GM12891 (cell line): ENCODE results near the gene SECTM1.

Experiments
- POLR2A ChIP-seq: IDR thresholded peaks from 2 replicates; pipeline ENCODE4 v1.6.1; 2011; ENCODE audit warnings: low read depth, low read length, control low read depth
- POLR2AphosphoS5 ChIP-seq: IDR thresholded peaks from 2 replicates; pipeline ENCODE4 v1.6.1; 2011; ENCODE audit warnings: low read depth, low read length, control low read depth
- TAF1 ChIP-seq: IDR thresholded peaks from 2 replicates; pipeline ENCODE4 v1.6.1; 2011; ENCODE audit warnings: low read depth, low read length, control low read depth

DNA sequence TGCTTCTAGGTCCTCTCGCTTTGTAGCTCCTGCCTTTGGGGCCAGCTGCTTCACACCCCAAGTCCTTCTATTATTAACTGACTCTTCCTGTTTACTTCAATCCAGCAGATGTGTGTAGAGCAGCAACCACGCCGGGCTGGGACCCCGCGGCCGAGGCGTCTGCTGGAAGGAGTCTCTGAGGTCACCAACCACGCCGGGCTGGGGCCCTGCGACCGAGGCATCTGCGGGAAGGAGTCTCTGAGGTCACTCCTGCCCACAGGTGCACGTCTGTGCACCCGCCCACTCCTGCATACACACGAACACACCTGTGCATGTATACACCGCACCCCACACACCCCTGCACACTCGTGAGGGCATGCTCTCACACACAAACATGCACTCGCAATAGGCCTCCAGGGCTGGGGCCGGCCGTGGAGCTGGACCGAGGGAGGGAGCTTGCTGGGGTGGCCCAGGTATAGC is 17.7 kb upstream of the SECTM1 start:
- TF ChIP-seq POLR2A (no peak), POLR2AphosphoS5 (no peak), TAF1 (no peak)
